ENCODE data around the gene TSPYL6. TPM values are rescaled to one million over a fixed set of nuclear protein-coding genes. Genes with fewer than 3 reads are reported as not detected.

Gene TSPYL6
- total and polyA plus RNA-seq, 3 donors from 2014 or later = 37.9 to 53.9 (median 38.3) TPM

DNA sequence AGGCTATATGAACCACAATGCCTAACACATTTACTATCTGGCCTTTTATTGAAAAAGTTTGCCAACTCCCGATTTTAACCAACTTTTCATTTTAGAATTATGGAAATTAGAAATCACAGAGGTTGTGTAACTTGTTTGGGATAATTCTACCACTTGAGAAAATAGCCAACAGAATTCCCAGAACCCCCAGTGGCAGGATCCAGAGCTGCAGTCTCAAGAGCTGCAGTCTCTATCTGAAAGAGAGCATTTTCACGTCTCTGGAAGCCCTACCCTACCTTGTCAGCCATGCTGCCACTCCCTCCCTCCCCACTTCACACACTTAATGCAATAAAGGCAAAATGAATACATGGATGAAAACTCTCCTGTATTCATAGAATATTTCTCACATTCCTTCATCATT is 23.4 kb upstream of the TSPYL6 start:
- TF ChIP-seq POLR2A (IDR thresholded peaks at IDR 0.05) = no peak
- TF ChIP-seq, protein P1, sequence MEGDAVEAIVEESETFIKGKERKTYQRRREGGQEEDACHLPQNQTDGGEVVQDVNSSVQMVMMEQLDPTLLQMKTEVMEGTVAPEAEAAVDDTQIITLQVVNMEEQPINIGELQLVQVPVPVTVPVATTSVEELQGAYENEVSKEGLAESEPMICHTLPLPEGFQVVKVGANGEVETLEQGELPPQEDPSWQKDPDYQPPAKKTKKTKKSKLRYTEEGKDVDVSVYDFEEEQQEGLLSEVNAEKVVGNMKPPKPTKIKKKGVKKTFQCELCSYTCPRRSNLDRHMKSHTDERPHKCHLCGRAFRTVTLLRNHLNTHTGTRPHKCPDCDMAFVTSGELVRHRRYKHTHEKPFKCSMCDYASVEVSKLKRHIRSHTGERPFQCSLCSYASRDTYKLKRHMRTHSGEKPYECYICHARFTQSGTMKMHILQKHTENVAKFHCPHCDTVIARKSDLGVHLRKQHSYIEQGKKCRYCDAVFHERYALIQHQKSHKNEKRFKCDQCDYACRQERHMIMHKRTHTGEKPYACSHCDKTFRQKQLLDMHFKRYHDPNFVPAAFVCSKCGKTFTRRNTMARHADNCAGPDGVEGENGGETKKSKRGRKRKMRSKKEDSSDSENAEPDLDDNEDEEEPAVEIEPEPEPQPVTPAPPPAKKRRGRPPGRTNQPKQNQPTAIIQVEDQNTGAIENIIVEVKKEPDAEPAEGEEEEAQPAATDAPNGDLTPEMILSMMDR (IDR thresholded peaks at IDR 0.05) = no peak
- no peak overlapping the region for H3K27ac ChIP-seq
- no peak for DNase-seq
- no peaks in the 10 kb centered on the region for H3K4me1 ChIP-seq
- no peaks in the 10 kb centered on the region for H3K36me3 ChIP-seq (ENCODE audit: low read depth, missing control alignments)
- no peaks in the 10 kb centered on the region for H3K27me3 ChIP-seq
- intact Hi-C loops (cut with DNase I; ENCODE audit: low total_unique reads) = no loop called here
- H3K4me3 ChIP-seq = no peak overlapping the region
- 84 to 89% methylated on average over 2 of the region's 2 CpGs for WGBS, 2 donors
- no peaks in the 10 kb centered on the region for H3K9me3 ChIP-seq

- 70 to 90% methylated on average over 2 of the region's 2 CpGs for WGBS, 2 donors
- H3K27ac ChIP-seq = no peak overlapping the region
- H3K4me1 ChIP-seq = no peaks in the 10 kb centered on the region
- intact Hi-C loops (cut with DNase I; ENCODE audit: low total_unique reads) = no loop called here
- no peaks in the 10 kb centered on the region for H3K27me3 ChIP-seq
- no peaks in the 10 kb centered on the region for H3K9me3 ChIP-seq
- no peak overlapping the region for H3K4me3 ChIP-seq
- no peak for DNase-seq
- TF ChIP-seq, protein P1 (IDR thresholded peaks at IDR 0.05) = no peak
- no peaks in the 10 kb centered on the region for H3K36me3 ChIP-seq (ENCODE audit: low read depth, missing control alignments)
These were observed 19.5 kb upstream of the TSPYL6 start for GRCh38 chr2:54275541-54275940.

DNA sequence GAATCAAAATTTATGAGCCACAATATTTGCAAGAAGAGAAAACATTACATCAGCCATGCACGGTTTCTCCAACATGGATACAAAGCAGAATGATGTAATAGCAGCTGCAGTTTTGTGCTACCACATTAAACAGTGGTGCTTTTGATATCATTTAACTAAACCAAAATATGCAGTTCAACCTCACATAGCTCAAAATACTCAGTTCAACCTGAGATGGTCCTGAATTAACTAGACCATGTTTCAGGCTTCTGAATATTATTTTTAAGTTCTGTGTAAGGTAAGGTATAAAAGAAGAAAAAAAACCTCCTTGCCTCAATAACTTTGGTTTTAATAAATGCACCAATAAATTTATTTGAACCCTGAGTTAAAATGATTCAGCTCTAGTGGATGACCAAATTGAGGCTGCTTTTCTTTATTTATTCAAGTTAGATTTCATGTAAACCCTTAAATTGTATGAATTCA is 18.8 kb upstream of the TSPYL6 start:
- 84 to 94% methylated on average over 1 of the region's 1 CpG for WGBS, 2 donors
- Histone ChIP-seq H3K4me3 (no peak overlapping the region), H3K27me3 (no peaks in the 10 kb centered on the region), H3K27ac (no peak overlapping the region), H3K36me3 (ENCODE audit: low read depth, missing control alignments) (no peaks in the 10 kb centered on the region), H3K4me1 (no peaks in the 10 kb centered on the region), H3K9me3 (no peaks in the 10 kb centered on the region)
- intact Hi-C loops (cut with DNase I; ENCODE audit: low total_unique reads) = no loop called here
- DNase-seq = no peak
- TF ChIP-seq, protein P1 (IDR thresholded peaks at IDR 0.05) = no peak
- TF ChIP-seq POLR2A (IDR thresholded peaks at IDR 0.05) = no peak

DNA sequence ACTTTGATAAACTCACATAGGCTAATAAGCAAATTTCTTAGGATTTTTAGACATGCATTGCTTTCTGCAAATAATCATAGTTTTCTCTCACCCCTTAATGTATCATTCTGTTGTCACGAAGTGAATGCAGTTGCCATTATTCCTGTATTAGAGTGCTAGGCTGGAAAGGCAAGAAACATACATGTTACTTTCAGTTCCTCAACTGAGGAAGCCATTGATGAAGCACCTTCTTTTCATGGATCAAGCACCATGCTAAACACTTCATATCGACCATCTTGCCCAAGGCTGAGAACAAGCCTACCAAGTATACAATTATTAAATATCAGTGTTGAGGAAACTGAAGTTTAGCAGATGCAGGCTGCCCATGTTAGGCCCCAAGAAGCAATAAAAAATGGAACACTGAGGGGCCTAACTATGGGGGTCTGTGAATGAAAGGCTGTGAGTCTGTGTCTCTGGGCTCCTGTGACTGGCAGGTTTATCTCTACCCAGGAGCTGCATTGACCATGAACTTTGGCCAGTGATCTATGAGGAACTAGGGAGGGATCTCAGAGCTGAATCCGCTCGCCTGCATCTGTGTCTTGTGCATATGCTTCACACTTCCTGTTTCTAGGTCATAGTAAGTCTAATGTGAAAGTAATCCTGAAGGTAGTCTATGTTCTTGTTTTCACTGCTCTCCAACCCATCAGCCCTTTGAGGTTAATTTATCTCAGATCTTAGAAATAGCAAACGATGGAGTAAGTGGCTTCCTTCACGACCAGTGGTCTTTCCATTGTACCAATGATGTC is 16.0 kb upstream of the TSPYL6 start:
- H3K27ac ChIP-seq = no peak overlapping the region
- peaks cover 4% of the 10 kb centered on the region for H3K4me1 ChIP-seq
- WGBS, 2 donors = 95 to 96% methylated on average over 6 of the region's 6 CpGs
- no peak for DNase-seq
- intact Hi-C loops (cut with DNase I; ENCODE audit: low total_unique reads) = no loop called here
- H3K4me3 ChIP-seq = no peak overlapping the region
- TF ChIP-seq, protein P1 (IDR thresholded peaks at IDR 0.05) = no peak
- TF ChIP-seq POLR2A (IDR thresholded peaks at IDR 0.05) = no peak
- no peaks in the 10 kb centered on the region for H3K36me3 ChIP-seq (ENCODE audit: low read depth, missing control alignments)
- H3K9me3 ChIP-seq = no peaks in the 10 kb centered on the region
- H3K27me3 ChIP-seq = no peaks in the 10 kb centered on the region

GRCh38 chr2:54271189-54271588 is 15.2 kb upstream of the TSPYL6 start:
- WGBS, 2 donors = 86 to 89% methylated on average over 4 of the region's 4 CpGs
- TF ChIP-seq POLR2A (IDR thresholded peaks at IDR 0.05) = no peak
- TF ChIP-seq, protein P1 (IDR thresholded peaks at IDR 0.05) = no peak
- no peak for DNase-seq
- H3K27me3 ChIP-seq = no peaks in the 10 kb centered on the region
- intact Hi-C loops (cut with DNase I; ENCODE audit: low total_unique reads) = no loop called here
- H3K27ac ChIP-seq = no peak overlapping the region
- H3K4me1 ChIP-seq = peaks cover 4% of the 10 kb centered on the region
- H3K4me3 ChIP-seq = no peak overlapping the region
- H3K9me3 ChIP-seq = no peaks in the 10 kb centered on the region
- no peaks in the 10 kb centered on the region for H3K36me3 ChIP-seq (ENCODE audit: low read depth, missing control alignments)
